GM19397 (cell line): ENCODE measurements around the gene DRAM1.

Experiments used
- ATAC-seq: cut with Tn5 transposase; IDR thresholded peaks from one replicate; pipeline ENCODE4 v1.9.1; 2021; ENCODE audit warnings: mild to moderate bottlenecking, moderate library complexity; ENCODE audit not compliant: unreplicated experiment

Gene DRAM1

DNA sequence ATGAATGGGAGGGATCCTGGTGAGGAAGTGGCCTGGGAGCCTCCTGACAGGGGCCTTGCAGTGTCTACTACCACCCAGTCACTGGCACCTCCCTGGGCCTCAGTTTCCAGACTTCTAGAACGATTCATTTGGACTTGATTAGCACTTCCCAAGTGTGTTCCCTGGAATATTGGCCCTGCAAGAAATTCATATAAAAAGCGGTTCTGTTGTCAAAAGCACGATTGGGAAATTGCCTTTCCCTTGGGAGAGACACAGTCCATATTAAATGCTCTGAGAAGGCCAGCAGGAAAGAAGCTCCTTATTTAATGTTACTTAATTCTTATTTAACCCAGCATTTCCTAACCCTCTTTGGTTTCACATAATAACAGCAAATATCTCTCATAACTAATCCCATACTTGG lies 61.9 kb downstream of the DRAM1 start:
- ATAC-seq: no peak

DNA sequence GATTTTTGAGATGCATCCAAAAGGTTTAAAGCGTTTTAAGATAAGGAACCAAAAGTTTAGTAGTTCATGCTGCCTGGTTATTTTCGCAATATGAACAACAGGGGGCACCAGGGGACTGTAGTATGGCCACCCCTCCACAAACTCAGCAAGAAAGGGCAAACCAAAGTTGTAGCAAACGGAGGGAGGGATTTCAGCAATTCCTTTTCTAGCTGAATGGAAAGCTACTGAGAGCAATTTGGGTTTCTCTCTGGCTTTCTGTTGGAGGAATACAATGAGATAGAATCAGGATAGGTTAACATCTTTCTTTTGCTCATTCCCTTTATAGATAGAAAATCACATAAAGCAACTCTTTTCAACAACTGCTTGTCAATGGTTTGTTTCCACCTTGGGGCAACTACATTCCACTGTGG lies 62.5 kb downstream of the DRAM1 start:
- no peak for ATAC-seq

- no peak for ATAC-seq
Observed at GRCh38 chr12:101940400-101940950, 63.1 kb downstream of the DRAM1 start.

GRCh38 chr12:101941306-101942249 lies 64.2 kb downstream of the DRAM1 start:
- no peak for ATAC-seq

DNA sequence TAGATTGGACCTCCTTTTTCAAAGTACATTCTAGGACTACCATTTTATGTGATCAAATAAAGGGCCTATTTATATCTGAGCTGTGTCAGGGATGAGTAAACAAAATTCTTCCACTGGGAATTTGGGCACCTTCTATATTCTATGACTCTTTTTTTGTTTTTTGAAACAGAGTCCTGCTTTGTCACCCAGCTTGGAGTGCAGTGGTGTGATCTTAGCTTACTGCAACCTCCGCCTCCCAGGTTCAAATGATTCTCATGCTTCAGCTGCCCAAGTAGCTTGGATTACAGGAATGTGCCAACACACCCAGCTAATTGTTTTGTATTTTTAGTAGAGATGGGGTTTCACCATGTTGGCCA lies 64.8 kb downstream of the DRAM1 start:
- ATAC-seq: no peak

- ATAC-seq: no peak
Observed at GRCh38 chr12:101945369-101946232, 68.2 kb downstream of the DRAM1 start.

DNA sequence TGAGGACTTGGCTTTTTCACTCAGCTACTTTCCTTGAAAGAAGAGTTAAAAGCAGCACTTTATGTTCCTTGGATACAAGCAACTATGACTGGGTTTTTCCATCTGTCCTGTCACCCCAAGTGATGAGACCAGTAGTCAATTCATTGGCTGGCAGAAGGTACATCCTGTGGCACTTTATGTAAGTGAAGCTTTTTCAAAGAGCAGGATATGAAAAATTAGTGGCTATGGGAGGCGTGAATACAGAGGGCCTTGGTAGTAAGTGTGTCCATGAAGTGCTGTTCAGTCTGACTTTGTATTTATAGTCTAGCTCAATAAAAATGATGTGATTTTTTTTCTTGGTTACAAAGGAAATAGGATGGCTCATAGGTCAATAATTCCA lies 68.8 kb downstream of the DRAM1 start:
- no peak for ATAC-seq

GRCh38 chr12:101947316-101947715 lies 69.9 kb downstream of the DRAM1 start:
- ATAC-seq: no peak

DNA sequence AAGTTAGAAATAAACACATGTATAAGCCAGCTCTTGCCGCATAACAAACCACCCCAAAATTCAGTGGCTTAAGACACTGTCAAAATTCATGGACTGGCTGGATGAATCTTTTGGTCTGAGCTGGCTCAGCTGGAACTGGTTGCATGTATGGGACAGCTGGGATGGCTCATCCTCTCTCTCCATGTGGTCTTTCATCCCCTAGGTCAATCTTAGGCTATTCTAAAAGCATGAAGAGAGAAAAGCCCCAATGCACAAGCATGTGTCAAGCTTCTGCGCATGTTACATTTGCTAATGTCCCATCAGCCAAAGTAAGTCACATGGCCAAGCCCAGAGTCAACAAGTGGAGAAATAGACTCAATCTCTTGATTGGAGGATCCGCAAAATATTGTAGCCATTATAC lies 71.0 kb downstream of the DRAM1 start:
- no peak for ATAC-seq

GRCh38 chr12:101951002-101951670 lies 73.8 kb downstream of the DRAM1 start:
- no peak for ATAC-seq

DNA sequence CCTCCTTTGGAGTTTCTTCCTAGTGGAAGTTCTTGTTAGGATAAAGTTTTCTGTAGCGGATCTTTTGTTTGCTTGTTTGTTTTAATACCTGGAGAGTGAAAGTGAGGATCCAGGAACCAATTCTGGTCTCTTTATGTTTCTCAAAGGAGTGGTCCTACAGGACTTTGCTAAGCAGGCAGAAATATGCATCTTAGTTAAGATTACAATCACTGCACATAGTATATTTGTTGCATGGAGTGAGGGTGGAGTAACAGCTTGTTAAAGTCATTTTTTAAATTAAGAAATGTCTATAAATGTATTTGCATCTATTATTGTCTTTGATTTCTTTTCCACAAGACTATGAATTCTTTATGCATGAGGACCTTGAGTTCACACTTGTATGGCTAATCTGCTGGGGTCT lies 76.7 kb downstream of the DRAM1 start:
- ATAC-seq: no peak

- ATAC-seq: no peak
Observed at GRCh38 chr12:101954676-101955075, 77.3 kb downstream of the DRAM1 start.

DNA sequence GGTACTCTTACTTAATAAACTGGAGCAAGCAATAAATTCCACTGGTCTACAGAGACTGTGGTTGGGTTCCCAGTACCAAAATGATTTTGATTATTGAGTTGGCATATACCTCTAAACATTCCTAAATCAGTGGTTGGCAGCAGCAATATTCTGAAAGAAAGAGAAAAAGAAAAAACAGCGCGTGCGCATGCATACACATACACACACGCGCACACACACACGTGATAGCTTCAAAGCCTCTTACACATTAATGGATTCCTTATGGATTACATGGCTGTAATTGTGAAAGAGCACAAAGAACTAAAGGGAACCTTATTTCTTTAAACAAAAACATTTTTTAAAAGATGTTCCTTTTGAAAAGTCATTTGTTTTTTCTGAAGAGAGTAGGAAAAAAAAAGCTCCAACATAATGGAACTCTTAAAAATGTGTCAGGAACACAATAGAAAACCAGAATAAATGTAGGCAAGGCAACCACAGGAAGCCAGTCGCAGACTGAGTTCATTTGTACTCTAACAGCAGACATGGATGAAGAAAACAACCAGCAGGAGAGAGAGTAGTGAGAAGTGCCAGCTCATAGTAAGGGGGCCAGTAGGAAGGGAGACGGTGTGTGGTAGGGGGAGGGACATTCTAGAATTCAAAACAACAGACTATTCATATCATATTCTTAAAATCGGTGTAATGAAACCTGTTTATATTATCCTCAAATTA lies 80.0 kb downstream of the DRAM1 start:
- no peak for ATAC-seq

DNA sequence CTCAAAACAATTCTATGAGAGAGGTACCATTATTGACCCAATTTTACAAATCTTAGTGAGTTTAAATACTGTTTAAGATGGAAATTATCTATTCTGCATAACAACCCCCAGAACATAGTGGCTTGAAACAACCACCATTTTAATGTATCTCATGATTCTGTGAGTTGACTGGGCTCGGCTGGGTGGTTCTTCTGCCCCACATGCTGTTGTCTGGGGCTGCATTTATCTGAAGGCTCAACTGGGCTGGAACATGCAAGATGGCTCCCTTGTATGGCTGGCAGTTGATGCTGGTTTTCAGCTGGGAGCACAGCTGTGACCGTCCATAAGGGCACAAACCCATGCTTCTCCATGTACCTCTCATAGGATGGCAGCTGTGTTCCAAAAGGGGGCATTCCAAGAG lies 82.2 kb downstream of the DRAM1 start:
- no peak for ATAC-seq

DNA sequence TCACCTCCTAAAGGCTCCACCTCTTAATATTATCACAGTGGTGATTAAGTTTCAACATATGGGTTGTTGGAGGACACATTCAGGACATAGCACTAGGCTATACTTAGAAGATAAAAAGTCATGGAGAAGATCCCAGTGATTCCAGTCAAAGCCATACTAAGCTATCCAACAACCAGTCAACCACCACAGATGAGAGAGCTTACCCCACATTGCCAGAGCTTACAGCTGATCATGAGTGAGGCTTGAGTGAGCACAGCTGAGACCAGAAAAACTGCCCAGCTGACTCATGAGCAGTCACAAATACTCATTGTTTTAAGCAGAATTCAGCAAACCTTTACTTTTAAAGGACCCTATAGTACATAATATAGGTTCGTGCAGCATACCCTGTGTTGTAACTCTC lies 85.1 kb downstream of the DRAM1 start:
- no peak for ATAC-seq

DNA sequence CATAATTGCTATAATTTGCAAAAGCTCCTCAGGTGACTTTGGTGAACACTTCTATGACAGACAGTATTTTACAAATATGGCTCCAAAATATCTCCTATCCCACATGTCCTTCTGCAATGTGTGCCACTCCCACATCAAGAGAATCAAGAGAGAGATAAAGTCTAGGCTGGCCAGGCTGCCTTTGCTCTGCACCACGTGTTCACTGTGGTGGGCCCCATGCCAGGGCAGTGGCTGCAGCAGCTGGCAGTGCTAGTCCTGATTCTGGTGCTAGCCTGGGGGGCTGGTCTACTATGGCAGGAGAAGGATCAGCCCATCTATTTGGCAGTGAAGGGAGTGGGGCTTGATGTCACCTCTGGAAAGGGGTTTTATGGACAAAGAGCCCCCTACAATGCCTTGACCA lies 86.3 kb downstream of the DRAM1 start:
- ATAC-seq: no peak

DNA sequence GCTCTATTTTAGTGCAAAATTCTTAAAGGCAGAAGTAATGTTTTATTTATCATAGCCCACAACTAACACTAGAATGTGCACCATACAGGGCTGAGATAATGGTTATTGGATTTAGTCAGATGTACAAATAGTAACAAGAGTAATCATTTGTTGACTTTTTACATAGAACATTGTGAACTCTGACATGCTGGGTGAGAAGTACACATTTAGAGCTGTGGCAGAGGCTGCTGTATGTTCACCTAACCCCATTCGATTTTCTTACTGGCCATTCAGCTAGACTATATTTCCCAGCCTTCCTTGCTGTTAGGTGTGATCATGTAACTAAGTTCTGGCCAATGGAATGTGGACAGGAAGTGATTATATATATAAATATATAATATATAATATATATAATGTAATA lies 89.1 kb downstream of the DRAM1 start:
- ATAC-seq: no peak

DNA sequence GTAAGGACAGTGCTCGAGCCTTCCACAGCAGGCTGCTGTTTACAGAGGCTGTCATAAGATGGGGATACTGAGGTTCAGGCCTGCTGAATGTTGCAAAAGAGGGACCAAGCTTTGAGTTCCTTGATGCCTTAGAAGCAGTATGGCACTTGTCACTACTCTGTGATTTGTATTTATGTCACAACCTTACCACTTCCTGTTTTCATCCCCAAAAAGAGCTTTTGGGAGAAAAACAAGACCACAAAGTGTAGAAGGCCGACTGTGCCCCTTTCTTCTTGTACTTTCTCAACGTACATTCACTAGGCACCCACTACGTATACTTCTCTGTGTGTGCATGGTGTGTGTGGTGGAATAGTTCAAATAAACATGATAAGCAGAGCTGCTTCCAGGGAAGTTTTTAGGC lies 90.1 kb downstream of the DRAM1 start:
- ATAC-seq: no peak

- ATAC-seq: no peak
Observed at GRCh38 chr12:101968770-101969169, 91.4 kb downstream of the DRAM1 start.
